HG03175 (cell line): ENCODE measurements around the gene SERHL2.
"Not testable (repeated sequence)": the region's sequence is repeated elsewhere in the genome, so short reads cannot be mapped to it uniquely, and the experiment has no call there.

Experiments used
- ATAC-seq: cut with Tn5 transposase; IDR thresholded peaks from one replicate; pipeline ENCODE4 v1.9.1; 2021; ENCODE audit warnings: mild to moderate bottlenecking, moderate library complexity; ENCODE audit not compliant: unreplicated experiment

Gene SERHL2

DNA sequence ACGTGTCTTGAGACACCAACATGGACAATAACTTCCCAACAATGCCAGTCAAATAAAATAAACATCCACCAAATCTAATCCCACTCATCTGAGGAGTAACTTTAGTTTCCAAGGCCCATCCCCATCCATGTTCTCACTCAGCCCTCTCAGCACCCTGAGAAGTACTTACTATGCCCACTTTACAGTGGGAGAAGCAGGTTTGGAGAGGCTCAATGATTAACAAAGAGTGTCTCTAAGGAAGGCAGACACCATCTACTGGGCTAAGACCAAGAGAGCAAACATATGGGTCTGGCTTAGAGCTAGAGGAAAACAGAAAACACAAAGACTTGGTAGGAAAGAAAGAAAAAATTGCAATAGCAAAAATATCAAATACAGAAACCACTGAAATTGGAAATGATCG lies 49.7 kb downstream of the SERHL2 start:
- ATAC-seq: no peak

DNA sequence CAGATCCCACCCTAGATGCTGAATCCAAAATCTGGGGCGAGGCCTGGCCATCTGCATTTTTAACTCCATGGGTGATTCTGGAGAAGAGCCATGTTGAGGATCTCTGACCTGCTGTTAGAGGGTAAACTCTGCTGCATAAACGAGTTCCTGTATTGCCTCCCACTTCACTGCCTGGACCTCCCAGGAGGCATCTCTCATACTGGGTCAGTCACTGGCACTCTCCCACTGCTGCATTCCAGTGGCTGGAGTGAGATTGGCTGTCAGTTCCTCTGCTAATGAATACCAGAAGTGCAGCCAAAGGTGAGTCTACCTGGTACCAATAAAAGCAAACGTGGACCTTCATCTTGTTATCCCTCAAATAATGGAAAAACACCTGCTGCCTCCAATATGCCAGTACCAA lies 50.6 kb downstream of the SERHL2 start:
- ATAC-seq: no peak

DNA sequence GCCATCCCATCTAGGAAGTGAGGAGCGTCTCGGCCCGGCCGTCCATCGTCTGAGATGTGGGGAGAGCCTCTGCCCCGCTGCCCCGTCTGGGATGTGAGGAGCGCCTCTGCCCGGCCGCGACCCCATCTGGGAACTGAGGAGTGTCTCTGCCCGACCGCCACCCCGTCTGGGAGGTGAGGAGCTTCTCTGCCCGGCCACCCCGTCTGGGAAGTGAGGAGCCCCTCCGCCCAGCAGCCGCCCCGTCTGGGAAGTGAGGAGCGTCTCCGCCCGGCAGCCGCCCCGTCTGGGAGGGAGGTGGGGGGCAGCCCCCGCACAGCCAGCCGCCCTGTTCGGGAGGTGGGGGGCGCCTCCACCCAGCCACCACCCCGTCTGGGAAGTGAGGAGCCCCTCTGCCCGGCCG lies 53.9 kb downstream of the SERHL2 start:
- ATAC-seq: not testable (repeated sequence)

DNA sequence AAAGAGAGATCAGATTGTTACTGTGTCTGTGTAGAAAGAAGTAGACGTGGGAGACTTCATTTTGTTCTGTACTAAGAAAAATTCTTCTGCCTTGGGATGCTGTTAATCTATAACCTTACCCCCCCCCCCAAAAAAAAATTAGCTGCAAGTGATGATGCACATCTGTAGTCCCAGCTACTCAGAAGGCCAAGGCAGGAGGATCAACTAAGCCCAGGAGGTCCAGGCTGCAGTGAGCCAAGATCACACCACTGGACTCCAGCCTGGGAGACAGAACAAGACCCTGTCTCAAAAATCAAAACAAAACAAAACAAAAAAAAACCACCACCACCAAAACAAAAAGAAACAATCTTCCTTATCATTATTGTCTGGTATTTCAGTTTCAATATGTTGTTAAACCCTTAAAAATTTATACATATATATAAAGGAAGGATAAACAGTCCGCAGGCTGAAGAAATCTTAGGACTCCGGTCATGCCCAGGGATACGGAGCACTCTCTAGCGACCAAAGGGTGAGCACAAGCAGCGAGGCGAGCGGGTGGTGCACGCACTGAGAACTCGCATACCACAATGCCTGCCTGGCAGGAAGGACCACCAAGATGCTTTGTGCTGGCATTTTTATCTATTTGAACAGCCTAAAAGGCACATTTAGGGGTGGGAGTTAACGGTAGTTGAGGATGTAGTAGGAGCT lies 54.5 kb downstream of the SERHL2 start:
- ATAC-seq: no peak

DNA sequence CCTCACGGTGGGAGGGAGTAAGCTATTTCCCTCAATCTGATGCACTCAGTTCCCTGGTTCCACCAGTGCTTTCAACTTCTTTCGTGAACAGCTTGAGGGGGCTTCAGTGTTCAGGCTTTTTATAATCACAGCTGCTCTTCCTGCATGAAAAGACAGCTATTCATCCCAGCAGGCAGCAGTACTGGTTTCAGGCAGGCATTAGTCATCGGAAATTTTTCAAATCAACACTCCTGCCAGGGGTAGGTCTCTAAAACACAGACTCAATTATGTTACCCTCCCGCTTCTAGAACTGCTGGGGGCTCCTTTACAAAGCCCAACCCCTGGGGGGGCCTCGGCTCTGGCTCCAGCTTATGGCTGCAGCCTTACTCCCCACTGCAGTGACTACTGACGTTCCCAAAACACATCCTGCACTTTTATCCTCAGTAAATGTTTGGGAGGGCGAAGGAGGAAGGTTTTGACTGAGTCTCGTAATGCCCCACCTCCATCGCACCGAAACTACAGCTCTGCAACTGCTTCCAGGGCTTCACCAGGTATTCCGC lies 55.1 kb downstream of the SERHL2 start:
- ATAC-seq: no peak

DNA sequence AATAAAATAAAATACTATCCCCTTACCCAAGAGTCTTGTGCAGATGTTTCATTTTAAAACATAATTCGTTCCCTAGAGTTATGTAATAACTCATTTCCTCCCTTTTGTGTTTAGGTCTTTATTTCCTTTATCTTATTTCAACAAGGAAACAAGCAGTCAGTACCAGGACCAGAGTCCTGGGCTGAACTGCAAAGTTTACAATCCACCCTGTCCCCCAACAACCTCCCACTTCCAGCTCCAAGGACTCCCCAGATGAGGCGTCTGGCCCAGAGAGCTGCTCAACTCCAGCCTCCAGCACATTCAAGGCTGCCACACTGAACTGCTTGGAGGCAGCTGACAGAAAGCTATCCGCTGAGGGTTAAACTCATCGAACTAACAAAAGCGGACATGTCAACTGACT lies 56.4 kb downstream of the SERHL2 start:
- ATAC-seq: no peak

DNA sequence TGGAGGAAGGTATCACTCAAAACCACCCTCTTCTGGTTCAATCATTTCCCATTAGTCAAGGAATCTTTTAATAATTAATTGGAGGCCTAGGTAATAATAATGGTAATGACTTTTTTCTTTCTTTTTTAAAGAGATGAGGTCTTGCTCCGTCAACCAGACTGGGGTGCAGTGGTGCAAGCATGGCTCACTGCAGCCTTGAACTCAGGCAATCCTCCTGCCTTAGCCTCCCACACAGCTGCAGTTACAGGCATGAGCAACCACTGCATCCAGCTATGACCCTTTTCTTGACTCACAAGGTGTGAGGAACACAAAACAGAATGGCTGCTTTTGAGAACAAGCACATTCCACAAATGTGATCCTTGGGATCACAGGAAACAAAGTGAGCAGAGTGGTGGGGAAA lies 57.3 kb downstream of the SERHL2 start:
- ATAC-seq: no peak

DNA sequence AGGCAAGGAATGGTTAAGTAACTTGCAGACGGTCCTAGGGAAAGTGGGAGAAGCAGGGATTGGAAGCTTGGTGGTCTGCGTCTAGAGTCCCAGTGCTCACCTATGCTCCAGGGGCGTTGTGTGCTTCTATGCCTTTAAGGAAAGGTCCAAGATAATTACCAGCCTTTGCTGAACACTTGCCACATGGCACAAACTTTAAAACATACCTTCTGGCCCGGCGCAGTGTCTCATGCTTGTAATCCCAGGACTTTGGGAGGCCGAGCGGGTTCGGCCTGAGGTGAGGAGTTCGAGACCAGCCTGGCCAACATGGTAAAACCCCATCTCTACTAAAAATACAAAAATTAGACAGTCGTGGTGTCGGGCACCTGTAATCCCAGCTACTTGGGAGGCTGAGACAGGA lies 58.6 kb downstream of the SERHL2 start:
- ATAC-seq: no peak

DNA sequence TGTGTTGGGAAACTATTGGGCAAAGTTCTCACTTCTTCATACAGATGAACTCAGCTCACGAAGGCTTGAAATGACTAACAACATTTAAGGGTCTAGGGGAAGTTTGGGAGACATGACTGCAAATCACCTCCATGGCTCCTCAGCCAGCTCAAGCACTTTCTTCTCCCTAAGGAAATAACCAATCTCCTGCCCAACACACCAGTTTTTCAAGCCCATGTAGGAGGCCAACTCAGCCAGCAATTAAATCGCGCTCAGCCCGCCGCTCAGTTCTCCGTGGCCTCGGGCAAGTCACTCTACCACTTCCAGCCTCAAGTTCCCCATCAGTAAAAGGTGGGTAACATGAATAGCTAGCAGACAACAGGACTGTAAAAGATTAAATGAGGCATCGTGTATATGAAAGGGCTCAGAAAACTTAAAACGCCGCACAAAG lies 60.1 kb downstream of the SERHL2 start:
- no peak for ATAC-seq

DNA sequence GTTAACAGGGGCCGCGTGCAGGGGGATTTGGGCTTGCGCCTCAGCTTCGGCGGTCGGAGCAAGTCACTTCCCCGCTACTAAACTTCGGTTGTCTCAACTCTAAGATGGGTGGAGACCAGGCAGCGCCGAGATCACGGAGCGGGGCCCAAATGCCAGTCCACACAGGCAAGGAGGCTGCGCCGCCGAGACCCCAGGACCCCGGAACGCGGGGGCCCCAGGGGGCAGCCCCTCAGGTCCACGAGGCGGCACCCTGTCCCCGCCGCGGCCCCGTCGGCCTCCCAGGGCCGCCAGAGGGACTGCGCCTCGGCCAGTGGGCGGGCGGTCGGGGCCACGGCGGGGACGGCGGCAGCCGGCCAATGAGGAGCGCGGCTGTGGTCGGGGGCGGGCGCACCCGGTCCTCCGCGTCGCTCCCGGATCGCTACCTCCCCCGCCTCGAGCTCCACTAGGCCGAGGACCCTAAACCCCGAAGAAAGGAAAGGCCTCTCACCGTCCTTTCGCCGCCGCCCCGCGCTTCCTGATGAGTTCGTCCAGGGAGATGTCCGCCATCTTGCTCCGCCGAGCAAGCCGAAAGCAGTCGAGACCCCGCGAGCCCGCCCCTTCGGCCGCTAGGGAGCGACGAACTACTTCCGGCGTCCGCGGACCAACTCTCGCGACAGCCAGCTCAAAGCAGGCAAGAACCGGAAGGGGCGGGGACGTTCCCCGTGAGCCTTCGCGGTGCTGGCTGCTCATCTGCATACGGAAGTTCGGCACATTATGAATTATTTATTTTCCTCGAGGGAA lies 60.7 kb downstream of the SERHL2 start, which contains the start of gene POLDIP3:
Gene POLDIP3, minus strand, starts transcription at position 572 of the 780 bp plus-strand sequence. Its CDS starts 26 bp downstream, at position 546.
- ATAC-seq: peak; percentile 71

DNA sequence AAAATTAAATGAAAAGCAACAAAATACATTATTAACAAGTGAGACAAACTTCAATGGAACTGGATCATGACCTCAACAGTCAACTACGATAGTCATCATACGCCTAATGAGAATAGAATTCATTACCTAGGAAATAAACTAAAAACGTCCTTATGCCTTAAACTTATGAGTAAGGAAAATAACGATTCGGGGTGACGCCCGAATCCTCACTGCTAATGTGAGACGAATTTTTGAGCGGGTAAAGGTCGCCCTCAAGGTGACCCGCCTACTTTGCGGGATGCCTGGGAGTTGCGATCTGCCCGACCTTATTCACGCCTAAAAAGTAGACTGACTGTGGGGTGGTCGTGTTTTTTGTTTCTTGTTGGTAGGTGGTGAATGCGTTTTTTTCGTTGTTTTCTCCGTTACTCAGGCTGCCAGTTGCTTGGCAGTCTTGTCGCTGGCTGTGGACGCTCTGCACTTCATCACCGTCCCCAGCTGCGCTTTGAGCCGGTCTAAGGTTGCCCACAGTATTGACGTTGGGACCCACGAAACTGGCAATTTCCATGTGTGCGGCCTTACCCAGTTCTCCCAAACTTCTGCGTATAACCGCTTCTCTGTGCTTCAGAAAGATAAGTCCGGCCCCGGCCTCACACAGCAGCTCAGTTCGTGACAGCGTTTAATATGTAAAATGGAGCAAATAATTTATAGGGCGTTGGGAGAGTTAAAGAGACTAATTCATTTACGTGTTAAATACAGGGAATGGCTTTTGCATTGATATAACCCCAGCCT lies 61.5 kb downstream of the SERHL2 start:
- peak; percentile 61 for ATAC-seq

DNA sequence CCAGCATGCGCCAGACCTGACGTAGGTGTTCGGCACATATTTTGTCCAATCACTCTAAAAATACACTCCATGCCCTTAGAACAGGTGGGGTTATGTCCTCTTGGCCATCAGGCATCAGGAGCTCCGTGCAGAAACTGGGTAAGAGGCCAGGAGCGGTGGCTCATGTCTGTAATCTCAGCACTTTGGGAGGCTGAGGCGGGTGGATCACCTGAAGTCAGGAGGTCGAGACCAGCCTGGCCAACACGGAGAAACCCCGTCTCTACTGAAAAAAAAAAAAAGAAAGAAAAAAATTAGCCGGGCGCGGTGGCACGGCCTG lies 62.1 kb downstream of the SERHL2 start:
- not testable (repeated sequence) for ATAC-seq

DNA sequence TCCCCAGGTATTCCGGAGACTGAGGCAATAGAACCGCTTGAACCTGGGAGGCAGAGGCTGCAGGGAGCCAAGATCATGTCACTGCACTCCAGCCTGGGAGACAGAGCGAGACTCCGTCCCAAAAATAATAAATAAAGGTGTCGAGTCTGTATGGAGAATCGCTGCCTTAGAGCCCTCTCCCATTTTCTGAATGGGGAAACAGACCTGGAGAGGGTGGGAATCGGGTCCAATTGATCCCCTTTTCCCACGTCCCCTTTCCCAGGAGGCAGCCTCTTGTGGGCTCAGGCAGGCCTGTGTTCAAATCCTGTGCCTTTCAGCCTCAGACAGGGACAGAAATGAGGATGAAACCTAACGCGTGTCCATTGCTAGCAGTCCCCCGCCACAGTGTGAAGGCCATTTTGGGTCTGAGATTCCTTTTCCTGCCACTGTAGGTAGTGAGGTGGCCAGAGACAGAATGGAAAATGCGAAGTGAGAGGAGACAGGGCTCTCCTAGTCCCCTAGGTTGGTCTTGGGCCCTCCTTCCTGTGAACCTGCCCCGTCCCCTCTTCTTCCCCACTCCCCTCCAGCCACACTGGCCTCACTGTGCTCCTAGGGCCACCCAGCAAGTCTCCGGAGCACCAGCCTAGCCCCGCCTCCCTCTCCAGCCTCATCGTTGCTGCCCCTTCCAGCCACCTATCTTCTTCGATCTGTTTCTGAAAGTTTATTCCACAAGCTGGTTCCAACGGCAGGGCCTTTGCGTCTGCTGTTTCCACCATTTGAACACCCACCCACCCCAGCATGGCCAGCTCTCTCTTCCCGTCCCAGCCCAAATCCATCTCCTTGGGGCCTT lies 63.6 kb downstream of the SERHL2 start:
- no peak for ATAC-seq

DNA sequence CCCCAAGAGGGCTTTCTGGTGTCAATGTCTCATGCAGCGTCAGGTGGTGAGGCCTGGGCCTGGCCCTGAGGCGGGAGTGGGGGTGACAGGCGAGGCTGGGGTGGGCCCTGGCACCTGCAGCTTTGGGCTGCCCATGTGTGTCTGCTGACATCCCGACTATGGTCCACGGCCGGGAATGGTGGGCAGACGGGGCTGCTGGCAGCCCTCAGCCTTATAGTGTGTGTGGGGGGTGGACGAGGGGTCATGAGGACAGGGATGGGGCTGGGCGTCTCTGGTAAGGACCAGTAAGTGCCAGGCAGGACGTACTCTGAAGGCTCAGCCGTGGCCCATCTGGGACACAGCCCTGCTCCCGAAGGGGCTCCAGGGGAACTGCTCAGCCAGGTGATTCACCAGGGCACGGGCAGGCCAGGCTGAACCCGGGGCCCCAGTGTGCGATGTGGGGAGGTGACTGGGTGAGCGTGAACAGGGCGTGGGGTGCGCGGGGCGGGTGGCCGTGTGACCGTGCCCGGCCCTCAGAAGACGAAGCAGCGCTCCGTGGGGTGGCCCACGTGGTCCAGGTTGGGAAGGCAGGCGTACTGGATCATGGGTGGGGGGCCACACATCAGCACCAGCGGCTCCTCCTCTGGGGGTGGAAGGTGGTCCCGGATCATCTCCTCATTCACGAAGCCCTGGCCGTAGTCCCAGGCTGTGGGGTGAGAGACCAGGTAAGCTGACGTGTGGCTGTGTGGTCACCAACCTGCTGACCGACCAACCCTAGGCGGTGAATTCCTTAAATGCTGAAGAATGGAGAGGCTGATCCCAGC lies 65.7 kb downstream of the SERHL2 start:
- ATAC-seq: no peak

DNA sequence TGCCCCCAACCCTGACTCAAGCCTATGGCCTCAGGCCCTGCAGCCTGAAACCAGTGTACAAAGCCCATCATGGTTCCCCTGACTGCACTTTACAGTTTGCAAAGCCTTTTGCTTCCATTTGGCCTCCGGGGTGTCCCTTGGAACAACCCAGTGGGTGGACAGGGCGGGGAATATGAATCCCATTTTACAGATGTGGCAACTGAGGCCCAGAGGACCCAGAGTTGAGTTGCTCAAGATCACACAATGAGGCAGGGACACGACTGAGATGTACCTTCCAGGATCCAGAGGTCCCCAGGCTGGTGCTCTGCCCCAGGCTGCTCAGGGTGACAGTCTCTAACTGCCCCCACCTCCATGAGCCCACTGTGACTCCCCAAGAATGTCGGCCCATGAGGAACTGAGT lies 66.3 kb downstream of the SERHL2 start:
- ATAC-seq: no peak

DNA sequence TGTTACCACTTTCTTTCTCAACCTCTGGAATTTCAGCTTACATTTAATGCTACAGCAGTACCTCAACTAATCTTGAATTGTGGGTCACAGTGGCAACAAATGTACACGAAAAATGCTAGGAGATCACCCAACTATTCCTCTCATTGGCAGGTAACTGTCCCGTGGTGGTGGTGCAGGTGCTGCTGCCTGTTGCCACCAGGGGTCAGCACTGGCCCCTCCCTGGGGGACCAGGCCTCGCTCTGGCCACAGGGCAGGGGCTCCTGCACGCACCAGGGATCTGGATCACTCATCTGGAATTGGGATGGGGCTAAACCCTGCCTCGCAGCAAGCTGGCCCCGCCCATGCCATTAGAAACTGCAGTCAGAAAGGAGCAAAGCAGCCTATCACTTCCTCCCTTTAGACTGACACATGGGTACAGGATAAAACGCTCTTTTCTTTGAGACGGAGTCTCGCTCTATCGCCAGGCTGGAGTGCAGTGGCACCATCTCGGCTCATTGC lies 67.8 kb downstream of the SERHL2 start:
- no peak for ATAC-seq

DNA sequence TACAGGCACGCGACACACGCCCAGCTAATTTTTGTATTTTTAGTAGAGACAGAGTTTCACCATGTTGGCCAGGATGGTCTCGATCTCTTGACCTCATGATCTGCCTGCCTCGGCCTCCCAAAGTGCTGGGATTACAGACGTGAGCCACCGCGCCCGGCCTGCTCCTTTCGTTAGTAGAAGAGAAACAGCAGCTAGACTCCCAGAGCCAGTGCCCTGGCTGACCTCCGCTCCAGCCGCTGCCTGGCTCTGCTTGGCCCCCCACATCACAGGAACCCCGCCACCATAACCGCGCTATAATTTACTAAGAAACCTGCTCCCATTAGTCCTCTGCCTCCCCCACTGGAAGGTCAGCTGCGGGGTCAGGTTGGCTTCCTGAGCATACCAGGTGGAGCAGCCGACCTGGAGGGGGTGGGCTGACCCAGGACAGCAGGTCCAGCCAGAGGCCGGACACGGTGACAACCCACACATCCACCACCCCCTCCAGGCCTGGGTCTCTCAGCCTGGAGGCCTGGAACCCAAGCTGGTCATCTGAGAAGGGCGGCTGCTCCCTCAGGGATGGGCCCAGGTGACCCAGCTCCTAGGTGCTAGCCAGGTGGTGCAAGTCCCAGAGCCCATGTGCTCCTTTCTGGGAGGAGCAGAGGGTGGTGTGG lies 68.4 kb downstream of the SERHL2 start:
- ATAC-seq: no peak

DNA sequence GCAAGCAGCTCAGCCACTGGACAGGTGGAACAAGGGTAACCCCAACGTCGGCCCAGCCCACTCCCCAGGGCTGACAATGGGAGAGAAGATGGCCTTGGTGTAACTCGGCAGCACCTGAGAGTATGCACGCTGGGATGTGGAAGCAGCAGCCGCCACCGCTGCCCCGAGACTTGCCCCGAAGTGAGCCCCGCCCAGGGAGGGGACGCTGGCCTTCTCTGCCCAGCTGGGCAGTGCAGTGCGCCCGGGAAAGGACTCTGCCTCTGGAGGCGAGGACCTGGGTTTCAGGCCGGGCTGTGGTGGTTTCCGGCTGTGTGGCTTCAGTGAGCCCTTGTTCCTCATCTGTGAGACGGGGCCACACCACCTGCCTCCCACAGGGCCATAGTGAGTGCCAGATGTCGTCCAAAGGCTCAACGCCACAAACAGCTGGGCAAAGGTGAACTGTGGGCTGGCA lies 69.6 kb downstream of the SERHL2 start:
- no peak for ATAC-seq
